HL-60 (cell line): Measurements from ENCODE around the gene B3GALT5.

Source experiments
- DNase-seq, 2 experiments: peaks; one replicate each; pipeline ENCODE4 v3.0.0-alpha.2; 2010 to 2020; ENCODE audit warnings: low read depth in 1 of 2, low spot score in 1 of 2
- H3K27ac ChIP-seq: fragments of 250-450 bp; sonication (Bioruptor Pico); replicated peaks from 2 replicates; pipeline ENCODE4 v1.5.1; 2020; ENCODE audit warnings: mild to moderate bottlenecking, moderate library complexity
- H3K27me3 ChIP-seq: fragments of 250-450 bp; sonication (Bioruptor Pico); 2 replicates; pipeline ENCODE4 v1.5.1; 2021; ENCODE audit warnings: mild to moderate bottlenecking, moderate library complexity; ENCODE audit not compliant: insufficient read depth, poor library complexity, severe bottlenecking
- H3K4me3 ChIP-seq: replicated peaks from 2 replicates; pipeline ENCODE4 v1.5.1; 2011; ENCODE audit warnings: mild to moderate bottlenecking, control low read depth, low read length; ENCODE audit not compliant: insufficient read depth
- GABPA ChIP-seq: IDR thresholded peaks from 2 replicates; pipeline ENCODE4 v1.6.1; 2012; ENCODE audit warnings: low read depth
- POLR2AphosphoS5 ChIP-seq: IDR thresholded peaks from 2 replicates; pipeline ENCODE4 v1.6.1; 2012; ENCODE audit warnings: low read depth
- SPI1 ChIP-seq: IDR thresholded peaks from 2 replicates; pipeline ENCODE4 v1.6.1; 2012; ENCODE audit warnings: low read depth, mild to moderate bottlenecking, borderline replicate concordance
- TF ChIP-seq, protein P1 (sequence below): IDR thresholded peaks from one replicate; pipeline ENCODE4 v1.5.1; 2011; ENCODE audit warnings: low read length, control low read depth, inconsistent platforms; ENCODE audit not compliant: insufficient read depth
- TF ChIP-seq, protein P2 (sequence below): IDR thresholded peaks from 2 replicates; pipeline ENCODE4 v1.6.1; 2012; ENCODE audit warnings: low read depth; ENCODE audit not compliant: insufficient replicate concordance

B3GALT5 gene

DNA sequence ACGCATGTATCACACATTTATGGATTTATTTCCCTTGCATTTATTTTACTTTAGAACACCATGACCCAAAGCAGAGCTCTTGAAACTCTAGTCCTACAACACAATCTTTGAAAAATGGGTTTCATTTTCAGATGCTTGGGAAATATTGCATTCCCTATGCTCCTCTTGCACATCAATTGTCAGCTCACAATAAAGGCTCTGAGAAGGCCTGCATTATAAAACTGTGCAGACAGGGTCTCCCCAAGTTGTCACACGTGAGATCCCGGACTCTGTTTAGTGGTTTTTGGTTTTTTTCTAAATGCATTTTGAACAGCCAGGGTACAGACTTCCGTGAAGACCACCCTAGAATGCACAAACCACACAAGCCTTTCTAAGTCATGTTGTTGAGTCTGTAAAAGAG is 9.9 kb upstream of the B3GALT5 start:
- no peak overlapping the region for H3K4me3 ChIP-seq
- H3K27me3 ChIP-seq = peaks cover 2% of the 10 kb centered on the region
- no peak for DNase-seq
- TF ChIP-seq, protein P1, sequence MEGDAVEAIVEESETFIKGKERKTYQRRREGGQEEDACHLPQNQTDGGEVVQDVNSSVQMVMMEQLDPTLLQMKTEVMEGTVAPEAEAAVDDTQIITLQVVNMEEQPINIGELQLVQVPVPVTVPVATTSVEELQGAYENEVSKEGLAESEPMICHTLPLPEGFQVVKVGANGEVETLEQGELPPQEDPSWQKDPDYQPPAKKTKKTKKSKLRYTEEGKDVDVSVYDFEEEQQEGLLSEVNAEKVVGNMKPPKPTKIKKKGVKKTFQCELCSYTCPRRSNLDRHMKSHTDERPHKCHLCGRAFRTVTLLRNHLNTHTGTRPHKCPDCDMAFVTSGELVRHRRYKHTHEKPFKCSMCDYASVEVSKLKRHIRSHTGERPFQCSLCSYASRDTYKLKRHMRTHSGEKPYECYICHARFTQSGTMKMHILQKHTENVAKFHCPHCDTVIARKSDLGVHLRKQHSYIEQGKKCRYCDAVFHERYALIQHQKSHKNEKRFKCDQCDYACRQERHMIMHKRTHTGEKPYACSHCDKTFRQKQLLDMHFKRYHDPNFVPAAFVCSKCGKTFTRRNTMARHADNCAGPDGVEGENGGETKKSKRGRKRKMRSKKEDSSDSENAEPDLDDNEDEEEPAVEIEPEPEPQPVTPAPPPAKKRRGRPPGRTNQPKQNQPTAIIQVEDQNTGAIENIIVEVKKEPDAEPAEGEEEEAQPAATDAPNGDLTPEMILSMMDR = no peak
- TF ChIP-seq POLR2AphosphoS5 (no peak), GABPA (no peak), SPI1 (no peak)
- TF ChIP-seq, protein P2, sequence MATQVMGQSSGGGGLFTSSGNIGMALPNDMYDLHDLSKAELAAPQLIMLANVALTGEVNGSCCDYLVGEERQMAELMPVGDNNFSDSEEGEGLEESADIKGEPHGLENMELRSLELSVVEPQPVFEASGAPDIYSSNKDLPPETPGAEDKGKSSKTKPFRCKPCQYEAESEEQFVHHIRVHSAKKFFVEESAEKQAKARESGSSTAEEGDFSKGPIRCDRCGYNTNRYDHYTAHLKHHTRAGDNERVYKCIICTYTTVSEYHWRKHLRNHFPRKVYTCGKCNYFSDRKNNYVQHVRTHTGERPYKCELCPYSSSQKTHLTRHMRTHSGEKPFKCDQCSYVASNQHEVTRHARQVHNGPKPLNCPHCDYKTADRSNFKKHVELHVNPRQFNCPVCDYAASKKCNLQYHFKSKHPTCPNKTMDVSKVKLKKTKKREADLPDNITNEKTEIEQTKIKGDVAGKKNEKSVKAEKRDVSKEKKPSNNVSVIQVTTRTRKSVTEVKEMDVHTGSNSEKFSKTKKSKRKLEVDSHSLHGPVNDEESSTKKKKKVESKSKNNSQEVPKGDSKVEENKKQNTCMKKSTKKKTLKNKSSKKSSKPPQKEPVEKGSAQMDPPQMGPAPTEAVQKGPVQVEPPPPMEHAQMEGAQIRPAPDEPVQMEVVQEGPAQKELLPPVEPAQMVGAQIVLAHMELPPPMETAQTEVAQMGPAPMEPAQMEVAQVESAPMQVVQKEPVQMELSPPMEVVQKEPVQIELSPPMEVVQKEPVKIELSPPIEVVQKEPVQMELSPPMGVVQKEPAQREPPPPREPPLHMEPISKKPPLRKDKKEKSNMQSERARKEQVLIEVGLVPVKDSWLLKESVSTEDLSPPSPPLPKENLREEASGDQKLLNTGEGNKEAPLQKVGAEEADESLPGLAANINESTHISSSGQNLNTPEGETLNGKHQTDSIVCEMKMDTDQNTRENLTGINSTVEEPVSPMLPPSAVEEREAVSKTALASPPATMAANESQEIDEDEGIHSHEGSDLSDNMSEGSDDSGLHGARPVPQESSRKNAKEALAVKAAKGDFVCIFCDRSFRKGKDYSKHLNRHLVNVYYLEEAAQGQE = no peak
- H3K27ac ChIP-seq = no peak overlapping the region

DNA sequence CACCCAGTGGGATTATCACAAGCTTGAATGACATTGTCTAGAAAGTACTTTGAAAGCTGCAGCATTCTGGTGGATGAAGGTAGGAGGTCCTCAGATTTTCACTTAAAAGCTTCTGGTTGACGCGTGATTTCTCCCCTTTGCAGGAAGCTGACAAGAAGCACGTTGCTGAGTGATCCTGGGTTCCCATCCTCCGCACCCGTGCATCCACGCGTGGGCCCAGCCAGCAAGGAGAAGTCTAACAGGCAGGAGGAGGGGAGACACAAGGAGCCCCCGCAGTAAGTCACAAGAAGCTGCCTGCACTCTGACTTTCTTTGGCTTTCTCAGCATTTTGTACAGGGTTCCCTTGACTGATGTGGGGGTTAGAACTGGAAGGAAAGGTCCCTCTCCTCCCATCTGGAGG is 7.8 kb upstream of the B3GALT5 start:
- Histone ChIP-seq H3K4me3 (no peak overlapping the region), H3K27me3 (peaks cover 2% of the 10 kb centered on the region), H3K27ac (no peak overlapping the region)
- no peak for TF ChIP-seq SPI1
- no peak for TF ChIP-seq POLR2AphosphoS5
- TF ChIP-seq, protein P1 = no peak
- TF ChIP-seq, protein P2 = no peak
- no peak for TF ChIP-seq GABPA
- no peak for DNase-seq

DNA sequence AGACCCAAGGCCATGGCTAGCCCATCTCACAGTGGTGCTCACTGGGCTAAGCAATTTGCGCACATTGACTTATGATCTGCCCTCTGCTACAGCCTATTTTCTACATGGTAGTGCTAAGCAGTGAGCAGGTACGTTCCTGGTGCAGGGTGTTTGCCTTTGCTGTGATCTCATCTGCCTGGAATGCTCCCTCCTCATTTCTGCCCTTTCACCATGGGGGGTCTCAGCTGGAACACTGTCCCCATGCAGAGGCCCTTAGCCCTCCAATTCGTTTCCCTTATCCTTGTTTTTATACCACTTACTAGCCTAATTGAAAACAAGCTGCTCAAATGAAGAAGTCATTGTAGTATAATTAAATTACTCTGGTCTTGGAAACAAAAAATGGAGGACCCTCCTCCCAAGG is 2.0 kb upstream of the B3GALT5 start:
- DNase-seq = no peak
- Histone ChIP-seq H3K4me3 (no peak overlapping the region), H3K27ac (no peak overlapping the region), H3K27me3 (peaks cover 29% of the 10 kb centered on the region)
- TF ChIP-seq POLR2AphosphoS5 (no peak), GABPA (no peak)
- TF ChIP-seq, protein P1 = no peak
- TF ChIP-seq, protein P2 = no peak
